Measurements from ENCODE around the gene GLRA1.

Gene GLRA1

DNA sequence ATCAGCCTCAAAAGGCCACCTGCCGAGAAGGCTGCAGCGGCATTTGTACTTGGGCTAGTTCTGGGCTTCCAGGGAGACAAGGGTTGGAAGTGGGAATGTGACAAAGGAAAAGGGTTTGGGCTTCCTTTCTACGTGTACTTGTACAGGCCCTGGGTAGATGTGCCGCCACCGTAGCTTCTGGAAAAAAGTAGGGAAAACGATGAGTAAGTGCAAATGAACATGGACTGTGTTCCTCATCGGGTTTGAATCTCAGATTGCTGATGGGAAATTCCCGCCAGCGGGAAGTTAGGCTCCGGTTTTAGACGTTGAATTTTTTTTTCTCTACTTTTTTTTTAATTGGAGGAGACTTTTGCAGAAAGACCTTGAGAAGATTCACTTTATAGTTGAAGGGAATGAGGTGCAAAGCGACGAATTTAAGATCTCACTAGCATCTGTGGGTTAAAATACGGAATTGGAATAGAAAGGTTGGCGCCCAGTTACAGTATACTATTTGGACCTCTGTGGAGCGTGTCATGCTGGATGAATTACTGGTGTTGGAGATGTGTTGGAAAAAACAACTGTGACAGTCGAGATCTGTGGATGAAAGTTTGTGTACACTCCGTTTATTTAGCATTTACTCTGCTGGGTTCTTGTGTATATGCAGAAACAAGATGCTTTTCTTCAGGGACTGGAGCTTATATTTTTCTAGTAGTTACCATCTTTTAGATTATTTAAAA is 151.6 kb downstream of the GLRA1 start:
- no peak for DNase-seq (ENCODE audit: low read depth in 2 of 2)
